ENCODE results near the gene PPM1L. TPM values are rescaled to one million over a fixed set of nuclear protein-coding genes. Genes with fewer than 3 reads are reported as not detected.

PPM1L gene
- polyA plus RNA-seq, 3 donors: 5.5 to 9.9 (median 7.8) TPM

DNA sequence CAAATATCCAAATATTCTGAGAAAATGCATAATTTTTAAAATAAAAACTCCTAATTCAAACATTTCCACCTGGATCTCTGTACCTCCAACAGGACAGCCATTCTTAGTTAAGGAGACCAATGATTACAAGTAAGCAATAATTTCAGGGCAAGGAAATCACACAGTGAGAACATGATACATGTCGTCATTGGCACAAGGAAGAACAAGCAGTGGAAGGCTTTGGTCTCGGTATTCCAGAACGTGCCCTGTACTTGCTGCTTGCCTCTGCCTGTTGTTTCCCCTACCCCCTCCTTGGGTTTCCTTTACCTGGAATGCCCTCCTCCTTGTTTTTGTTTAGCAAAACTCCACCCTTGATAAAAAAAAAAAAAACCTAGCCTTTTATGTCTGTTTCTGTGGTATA is 72.8 kb downstream of the PPM1L start:
- no peaks in the 10 kb centered on the region for H3K4me1 ChIP-seq (ENCODE audit: control insufficient read depth in 1 of 2, insufficient read depth in 2 of 2, low read length in 2 of 2)
- Mint-ChIP-seq H3K27ac (no peak overlapping the region), H3K9me3 (peaks cover 0 to 7% (median 1%) of the 10 kb centered on the region in 7 donors), H3K36me3 (no peaks in the 10 kb centered on the region), H3K27me3 (ENCODE audit: low read depth in 3 of 3) (peaks cover 0 to 2% (median 0%) of the 10 kb centered on the region in 3 donors), H3K4me3 (no peak overlapping the region), H3K4me1 (peaks cover 4% of the 10 kb centered on the region)
- no peaks in the 10 kb centered on the region for H3K9me3 ChIP-seq (replicated peaks in 1 of 2; ENCODE audit: control insufficient read depth in 1 of 2, insufficient read depth in 1 of 2, low read length in 2 of 2)
- H3K27me3 ChIP-seq (ENCODE audit: control insufficient read depth in 2 of 2, insufficient read depth in 2 of 2, low read length in 2 of 2): no peaks in the 10 kb centered on the region
- H3K4me3 ChIP-seq (replicated peaks in 1 of 3; ENCODE audit: low read depth in 2 of 3, low read length in 3 of 3): no peak overlapping the region
- intact Hi-C loops (cut with micrococcal nuclease): no loop called here
- WGBS (ENCODE audit: insufficient coverage): 89% methylated on average over 3 of the region's 3 CpGs
- H4K20me1 ChIP-seq (ENCODE audit: insufficient read depth, low read length): peaks cover 3% of the 10 kb centered on the region
- H3K4me2 ChIP-seq (replicated peaks; ENCODE audit: extremely low read depth, low read length, poor library complexity, severe bottlenecking): no peak overlapping the region
- no peak for DNase-seq
- no peak overlapping the region for H3K9ac ChIP-seq (ENCODE audit: insufficient read depth, low read length, poor library complexity, severe bottlenecking)
- TF ChIP-seq, protein P1, sequence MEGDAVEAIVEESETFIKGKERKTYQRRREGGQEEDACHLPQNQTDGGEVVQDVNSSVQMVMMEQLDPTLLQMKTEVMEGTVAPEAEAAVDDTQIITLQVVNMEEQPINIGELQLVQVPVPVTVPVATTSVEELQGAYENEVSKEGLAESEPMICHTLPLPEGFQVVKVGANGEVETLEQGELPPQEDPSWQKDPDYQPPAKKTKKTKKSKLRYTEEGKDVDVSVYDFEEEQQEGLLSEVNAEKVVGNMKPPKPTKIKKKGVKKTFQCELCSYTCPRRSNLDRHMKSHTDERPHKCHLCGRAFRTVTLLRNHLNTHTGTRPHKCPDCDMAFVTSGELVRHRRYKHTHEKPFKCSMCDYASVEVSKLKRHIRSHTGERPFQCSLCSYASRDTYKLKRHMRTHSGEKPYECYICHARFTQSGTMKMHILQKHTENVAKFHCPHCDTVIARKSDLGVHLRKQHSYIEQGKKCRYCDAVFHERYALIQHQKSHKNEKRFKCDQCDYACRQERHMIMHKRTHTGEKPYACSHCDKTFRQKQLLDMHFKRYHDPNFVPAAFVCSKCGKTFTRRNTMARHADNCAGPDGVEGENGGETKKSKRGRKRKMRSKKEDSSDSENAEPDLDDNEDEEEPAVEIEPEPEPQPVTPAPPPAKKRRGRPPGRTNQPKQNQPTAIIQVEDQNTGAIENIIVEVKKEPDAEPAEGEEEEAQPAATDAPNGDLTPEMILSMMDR (IDR thresholded peaks at IDR 0.05): no peak
- H2AFZ ChIP-seq (ENCODE audit: insufficient read depth, low read depth, low read length, poor library complexity, severe bottlenecking): no peak overlapping the region
- H3K27ac ChIP-seq (ENCODE audit: low read depth in 1 of 2, low read length in 2 of 2): no peak overlapping the region
- H3K79me2 ChIP-seq (ENCODE audit: insufficient read depth, low read length): no peaks in the 10 kb centered on the region
- H3K36me3 ChIP-seq (replicated peaks in 1 of 2; ENCODE audit: control insufficient read depth in 1 of 2, insufficient read depth in 2 of 2, low read length in 2 of 2): no peaks in the 10 kb centered on the region

DNA sequence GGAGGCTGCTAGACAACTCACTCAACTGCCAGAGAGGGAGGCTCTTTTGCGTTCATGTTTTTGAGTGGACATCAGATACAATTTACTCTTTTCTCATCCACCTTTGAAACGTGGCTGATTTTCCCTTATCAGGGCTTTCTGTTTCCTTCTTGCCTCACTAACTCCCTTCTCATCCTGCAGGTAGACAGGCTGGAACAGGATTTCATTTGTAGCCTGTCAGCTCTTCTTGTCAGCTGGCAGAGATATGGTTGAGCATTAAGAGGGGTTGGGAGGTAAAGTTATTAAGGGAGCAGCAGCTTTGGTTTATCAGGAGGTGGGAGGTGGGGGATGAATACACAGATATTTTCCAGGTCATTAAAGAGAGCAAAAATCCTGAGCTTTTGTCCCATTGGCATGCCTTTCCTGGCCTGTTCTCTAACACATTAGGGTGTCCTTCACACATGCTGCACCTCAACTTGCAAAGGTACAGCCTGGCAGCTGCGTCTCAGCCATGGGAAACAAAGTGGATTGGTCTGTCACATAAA is 73.5 kb downstream of the PPM1L start:
- Histone ChIP-seq H3K79me2 (ENCODE audit: insufficient read depth, low read length) (no peaks in the 10 kb centered on the region), H3K9me3 (replicated peaks in 1 of 2; ENCODE audit: control insufficient read depth in 1 of 2, insufficient read depth in 1 of 2, low read length in 2 of 2) (no peaks in the 10 kb centered on the region), H2AFZ (ENCODE audit: insufficient read depth, low read depth, low read length, poor library complexity, severe bottlenecking) (no peak overlapping the region), H3K4me2 (replicated peaks; ENCODE audit: extremely low read depth, low read length, poor library complexity, severe bottlenecking) (no peak overlapping the region), H3K27ac (ENCODE audit: low read depth in 1 of 2, low read length in 2 of 2) (no peak overlapping the region), H3K36me3 (replicated peaks in 1 of 2; ENCODE audit: control insufficient read depth in 1 of 2, insufficient read depth in 2 of 2, low read length in 2 of 2) (no peaks in the 10 kb centered on the region), H3K4me3 (replicated peaks in 1 of 3; ENCODE audit: low read depth in 2 of 3, low read length in 3 of 3) (no peak overlapping the region), H3K27me3 (ENCODE audit: control insufficient read depth in 2 of 2, insufficient read depth in 2 of 2, low read length in 2 of 2) (no peaks in the 10 kb centered on the region), H3K4me1 (ENCODE audit: control insufficient read depth in 1 of 2, insufficient read depth in 2 of 2, low read length in 2 of 2) (no peaks in the 10 kb centered on the region), H3K9ac (ENCODE audit: insufficient read depth, low read length, poor library complexity, severe bottlenecking) (no peak overlapping the region), H4K20me1 (ENCODE audit: insufficient read depth, low read length) (peaks cover 3% of the 10 kb centered on the region)
- H3K27me3 Mint-ChIP-seq (ENCODE audit: low read depth in 3 of 3): peaks cover 0 to 2% (median 2%) of the 10 kb centered on the region in 3 donors
- no peak for DNase-seq
- TF ChIP-seq, protein P1 (IDR thresholded peaks at IDR 0.05): no peak
- H3K27ac Mint-ChIP-seq: peak overlapping the region in 1 of 7 donors; percentile 3
- WGBS (ENCODE audit: insufficient coverage): 86% methylated on average over 1 of the region's 3 CpGs
- no peak overlapping the region for H3K4me3 Mint-ChIP-seq
- H3K9me3 Mint-ChIP-seq: peaks cover 0 to 5% (median 2%) of the 10 kb centered on the region in 7 donors
- H3K36me3 Mint-ChIP-seq: no peaks in the 10 kb centered on the region
- intact Hi-C loops (cut with micrococcal nuclease): no loop called here
- H3K4me1 Mint-ChIP-seq: peaks cover 4% of the 10 kb centered on the region
